GM23248 (cell line): ENCODE data around the gene TMIGD2. TPM values are rescaled to one million over a fixed set of nuclear protein-coding genes. Genes with fewer than 3 reads are reported as not detected.

Experiments
- DNase-seq: peaks from one replicate; pipeline ENCODE4 v3.0.0-alpha.2; 2015
- H2AFZ ChIP-seq: fragments of 200-600 bp; sonication (generic); 2 replicates; pipeline ENCODE4 v1.6.1; 2016; ENCODE audit warnings: antibody characterized with exemption
- H3F3A ChIP-seq: fragments of 200-600 bp; sonication (generic); 2 replicates; pipeline ENCODE4 v1.6.1; 2016; ENCODE audit warnings: mild to moderate bottlenecking, antibody characterized with exemption, mixed run types; ENCODE audit not compliant: insufficient read depth
- H3K27ac ChIP-seq: fragments of 200-600 bp; sonication (generic); 2 replicates; pipeline ENCODE4 v1.5.1; 2016; ENCODE audit warnings: mild to moderate bottlenecking
- H3K27me3 ChIP-seq: fragments of 200-600 bp; sonication (generic); replicated peaks from 2 replicates; pipeline ENCODE4 v1.6.1; 2016; ENCODE audit warnings: mild to moderate bottlenecking; ENCODE audit not compliant: insufficient read depth
- H3K36me3 ChIP-seq: fragments of 200-600 bp; sonication (generic); 2 replicates; pipeline ENCODE4 v1.6.1; 2016; ENCODE audit warnings: low read depth, mild to moderate bottlenecking
- H3K4me1 ChIP-seq: fragments of 200-600 bp; sonication (generic); 2 replicates; pipeline ENCODE4 v1.6.1; 2016; ENCODE audit warnings: mild to moderate bottlenecking; ENCODE audit not compliant: insufficient read depth
- H3K4me2 ChIP-seq: fragments of 200-600 bp; sonication (generic); one replicate; pipeline ENCODE4 v1.6.1; 2016; ENCODE audit warnings: mild to moderate bottlenecking; ENCODE audit not compliant: unreplicated experiment
- H3K4me3 ChIP-seq: fragments of 200-600 bp; sonication (generic); 2 replicates; pipeline ENCODE4 v1.5.1; 2016; ENCODE audit warnings: mild to moderate bottlenecking
- H3K79me2 ChIP-seq: fragments of 200-600 bp; sonication (generic); 2 replicates; pipeline ENCODE4 v1.6.1; 2016; ENCODE audit warnings: mild to moderate bottlenecking; ENCODE audit not compliant: insufficient read depth
- H3K9ac ChIP-seq: fragments of 200-600 bp; sonication (generic); 2 replicates; pipeline ENCODE4 v1.6.1; 2016; ENCODE audit warnings: mild to moderate bottlenecking
- H3K9me2 ChIP-seq: fragments of 200-600 bp; sonication (generic); 2 replicates; pipeline ENCODE4 v1.6.1; 2016; ENCODE audit warnings: mixed run types, mild to moderate bottlenecking, moderate library complexity; ENCODE audit not compliant: insufficient read depth
- H3K9me3 ChIP-seq: fragments of 200-600 bp; sonication (generic); one replicate; pipeline ENCODE4 v1.6.1; 2017; ENCODE audit warnings: low read depth
- H4K20me1 ChIP-seq: fragments of 200-600 bp; sonication (generic); 2 replicates; pipeline ENCODE4 v1.6.0; 2016; ENCODE audit not compliant: insufficient read depth
- EZH2 ChIP-seq: fragments of 200-600 bp; sonication (generic); IDR thresholded peaks from 2 replicates; pipeline ENCODE4 v1.6.1; 2018; ENCODE audit warnings: antibody characterized with exemption, mild to moderate bottlenecking; ENCODE audit not compliant: insufficient read depth, poor library complexity, severe bottlenecking
- EZH2phosphoT487 ChIP-seq: fragments of 200-600 bp; sonication (generic); IDR thresholded peaks from 2 replicates; pipeline ENCODE4 v1.6.1; 2018; ENCODE audit warnings: antibody characterized with exemption, moderate library complexity, mild to moderate bottlenecking, low read depth; ENCODE audit not compliant: insufficient read depth
- WGBS, 2 experiments: methylation state at CpG; one replicate each; pipeline ENCODE4 v1.1.6; 2015 to 2017; ENCODE audit warnings: low lambda C conversion rate in 2 of 2, low coverage in 1 of 2; ENCODE audit errors: missing lambda C conversion rate in 2 of 2; 5-methylcytosine and 5-hydroxymethylcytosine counted together
- in situ Hi-C: fragments of 300-500 bp; cut with MboI; formaldehyde crosslinking; loops from 2 replicates; pipeline ENCODE4 v1.15.0; 2020
- polyA plus RNA-seq: library from polyadenylated mRNA; unstranded; fragments of >200 nt; fragmentation: Nextera tagmentation; extraction: Ambion mirVana; gene quantifications from 2 replicates; pipeline ENCODE4 v1.2.1, GENCODE V29; 2016
- total RNA-seq: library from RNA; depleted of rRNA; stranded (reverse); fragments of >200 nt; shearing (Covaris generic); gene quantifications from 2 replicates; pipeline ENCODE4 v1.2.3, GENCODE V29; 2014

TMIGD2 gene
- total and polyA plus RNA-seq, 2 experiments from 2014 or later, result not detected

- in situ Hi-C loops, result no loop called here
- no peaks in the 10 kb centered on the region for H4K20me1 ChIP-seq
- no peak for TF ChIP-seq EZH2phosphoT487
- TF ChIP-seq EZH2, result no peak
- H3K79me2 ChIP-seq, result no peaks in the 10 kb centered on the region
- H3K27ac ChIP-seq, result no peak overlapping the region
- no peaks in the 10 kb centered on the region for H3K9me2 ChIP-seq
- WGBS, 2 experiments, result 87 to 89% methylated on average over 9 of the region's 9 CpGs
- 0 out of 2 replicates have a peak, but pooled peaks cover 5% of the 10 kb centered on the region for H3K27me3 ChIP-seq
- H3K4me2 ChIP-seq, result no peak overlapping the region
- H3K9ac ChIP-seq, result no peak overlapping the region
- H2AFZ ChIP-seq, result no peak overlapping the region
- H3F3A ChIP-seq, result no peaks in the 10 kb centered on the region
- no peaks in the 10 kb centered on the region for H3K4me1 ChIP-seq
- H3K36me3 ChIP-seq, result no peaks in the 10 kb centered on the region
- no peaks in the 10 kb centered on the region for H3K9me3 ChIP-seq
- no peak for DNase-seq
- no peak overlapping the region for H3K4me3 ChIP-seq
Measured at GRCh38 chr19:4323692-4324091, 21.5 kb upstream of the TMIGD2 start.

GRCh38 chr19:4322942-4323665 lies 20.9 kb upstream of the TMIGD2 start:
- Histone ChIP-seq H3K9ac (no peak overlapping the region), H3K4me2 (no peak overlapping the region), H3K27me3 (0 out of 2 replicates have a peak, but pooled peaks cover 5% of the 10 kb centered on the region), H3K79me2 (no peaks in the 10 kb centered on the region), H3K9me3 (no peaks in the 10 kb centered on the region), H2AFZ (no peak overlapping the region), H3F3A (no peaks in the 10 kb centered on the region), H3K4me3 (no peak overlapping the region), H4K20me1 (no peaks in the 10 kb centered on the region), H3K27ac (no peak overlapping the region), H3K9me2 (no peaks in the 10 kb centered on the region), H3K36me3 (no peaks in the 10 kb centered on the region), H3K4me1 (no peaks in the 10 kb centered on the region)
- TF ChIP-seq EZH2phosphoT487 (no peak), EZH2 (no peak)
- in situ Hi-C loops, result no loop called here
- 89% methylated on average over 31 to 37 of the region's 37 CpGs for WGBS, 2 experiments
- no peak for DNase-seq

GRCh38 chr19:4320419-4320818 lies 18.2 kb upstream of the TMIGD2 start:
- Histone ChIP-seq H3K27me3 (no peaks in the 10 kb centered on the region), H3K9ac (no peak overlapping the region), H3K9me2 (no peaks in the 10 kb centered on the region), H3F3A (no peaks in the 10 kb centered on the region), H2AFZ (no peak overlapping the region), H4K20me1 (no peaks in the 10 kb centered on the region), H3K27ac (no peak overlapping the region), H3K4me1 (no peaks in the 10 kb centered on the region), H3K4me3 (no peak overlapping the region), H3K4me2 (no peak overlapping the region), H3K36me3 (no peaks in the 10 kb centered on the region), H3K9me3 (no peaks in the 10 kb centered on the region), H3K79me2 (no peaks in the 10 kb centered on the region)
- TF ChIP-seq EZH2 (no peak), EZH2phosphoT487 (no peak)
- WGBS, 2 experiments, result 94 to 97% methylated on average over 2 of the region's 2 CpGs
- DNase-seq, result no peak
- in situ Hi-C loops, result no loop called here

- Histone ChIP-seq H3F3A (no peaks in the 10 kb centered on the region), H3K79me2 (no peaks in the 10 kb centered on the region), H3K9me2 (no peaks in the 10 kb centered on the region), H3K4me1 (no peaks in the 10 kb centered on the region), H3K36me3 (no peaks in the 10 kb centered on the region), H4K20me1 (no peaks in the 10 kb centered on the region), H3K9ac (no peak overlapping the region), H3K27me3 (no peaks in the 10 kb centered on the region), H3K9me3 (no peaks in the 10 kb centered on the region), H3K4me2 (no peak overlapping the region), H3K27ac (no peak overlapping the region), H2AFZ (no peak overlapping the region), H3K4me3 (no peak overlapping the region)
- no peak for DNase-seq
- TF ChIP-seq EZH2phosphoT487, result no peak
- TF ChIP-seq EZH2, result no peak
- in situ Hi-C loops, result no loop called here
- WGBS, 2 experiments, result 67 to 71% methylated on average over 2 of the region's 2 CpGs
Measured at GRCh38 chr19:4319067-4319718, 17.0 kb upstream of the TMIGD2 start.
